ENCODE data around the gene NTM. TPM values are rescaled to one million over a fixed set of nuclear protein-coding genes. Genes with fewer than 3 reads are reported as not detected.
A peak's percentile ranks its signal among the peaks of the same experiment; 100 is the strongest.

The NTM gene
- total RNA-seq, 1 experiment from 2014 or later: 8.6 TPM

- no peak for TF ChIP-seq EZH2 (IDR thresholded peaks at IDR 0.05; ENCODE audit: borderline replicate concordance, low read depth, low read length, poor library complexity, severe bottlenecking)
- Histone ChIP-seq H3K27me3 (replicated peaks; ENCODE audit: insufficient read depth, low read depth, low read length, poor library complexity) (no peaks in the 10 kb centered on the region), H3K4me1 (ENCODE audit: insufficient read depth, low read length, poor library complexity, severe bottlenecking) (no peaks in the 10 kb centered on the region), H3K9me3 (ENCODE audit: low read depth, low read length, poor library complexity, severe bottlenecking) (no peaks in the 10 kb centered on the region), H3K36me3 (ENCODE audit: insufficient read depth, low read length, poor library complexity, severe bottlenecking) (no peaks in the 10 kb centered on the region), H3K27ac (ENCODE audit: low read depth, low read length, poor library complexity, severe bottlenecking) (no peak overlapping the region), H3K4me3 (ENCODE audit: low read depth, low read length, poor library complexity, severe bottlenecking) (no peak overlapping the region)
- DNase-seq (ENCODE audit: low spot score): no peak
- BruUV-seq (replicated peaks): no TSS peak
- POLR2A ChIA-PET (ENCODE audit: low non-redundant PET): no interaction called here
- intact Hi-C loops (cut with micrococcal nuclease; ENCODE audit: unreplicated experiment): no loop called here
- CTCF ChIA-PET: no interaction called here
These were observed 767.5 kb downstream of the NTM start for GRCh38 chr11:132137981-132138313.

GRCh38 chr11:132139181-132139580, 768.8 kb downstream of the NTM start:
- Histone ChIP-seq H3K9me3 (ENCODE audit: low read depth, low read length, poor library complexity, severe bottlenecking) (no peaks in the 10 kb centered on the region), H3K4me3 (ENCODE audit: low read depth, low read length, poor library complexity, severe bottlenecking) (no peak overlapping the region), H3K27ac (ENCODE audit: low read depth, low read length, poor library complexity, severe bottlenecking) (no peak overlapping the region), H3K4me1 (ENCODE audit: insufficient read depth, low read length, poor library complexity, severe bottlenecking) (no peaks in the 10 kb centered on the region), H3K27me3 (replicated peaks; ENCODE audit: insufficient read depth, low read depth, low read length, poor library complexity) (no peaks in the 10 kb centered on the region), H3K36me3 (ENCODE audit: insufficient read depth, low read length, poor library complexity, severe bottlenecking) (no peaks in the 10 kb centered on the region)
- ChIA-PET CTCF (no interaction called here), POLR2A (ENCODE audit: low non-redundant PET) (no interaction called here)
- BruUV-seq (replicated peaks): no TSS peak
- intact Hi-C loops (cut with micrococcal nuclease; ENCODE audit: unreplicated experiment): no loop called here
- DNase-seq (ENCODE audit: low spot score): no peak
- TF ChIP-seq CTCF (conservative IDR thresholded peaks at IDR 0.05; ENCODE audit: low read depth, low read length): no peak
- no peak for TF ChIP-seq EZH2 (IDR thresholded peaks at IDR 0.05; ENCODE audit: borderline replicate concordance, low read depth, low read length, poor library complexity, severe bottlenecking)

GRCh38 chr11:132140056-132140455, 769.6 kb downstream of the NTM start:
- CTCF ChIA-PET: no interaction called here
- H3K27ac ChIP-seq (ENCODE audit: low read depth, low read length, poor library complexity, severe bottlenecking): no peak overlapping the region
- H3K4me3 ChIP-seq (ENCODE audit: low read depth, low read length, poor library complexity, severe bottlenecking): no peak overlapping the region
- no peaks in the 10 kb centered on the region for H3K9me3 ChIP-seq (ENCODE audit: low read depth, low read length, poor library complexity, severe bottlenecking)
- POLR2A ChIA-PET (ENCODE audit: low non-redundant PET): no interaction called here
- intact Hi-C loops (cut with micrococcal nuclease; ENCODE audit: unreplicated experiment): no loop called here
- no peaks in the 10 kb centered on the region for H3K36me3 ChIP-seq (ENCODE audit: insufficient read depth, low read length, poor library complexity, severe bottlenecking)
- H3K27me3 ChIP-seq (replicated peaks; ENCODE audit: insufficient read depth, low read depth, low read length, poor library complexity): no peaks in the 10 kb centered on the region
- no TSS peak for BruUV-seq (replicated peaks)
- TF ChIP-seq EZH2 (IDR thresholded peaks at IDR 0.05; ENCODE audit: borderline replicate concordance, low read depth, low read length, poor library complexity, severe bottlenecking) (no peak), CTCF (conservative IDR thresholded peaks at IDR 0.05; ENCODE audit: low read depth, low read length) (peak; percentile 50)
- H3K4me1 ChIP-seq (ENCODE audit: insufficient read depth, low read length, poor library complexity, severe bottlenecking): no peaks in the 10 kb centered on the region
- DNase-seq (ENCODE audit: low spot score): peak; percentile 30

- Histone ChIP-seq H3K9me3 (ENCODE audit: low read depth, low read length, poor library complexity, severe bottlenecking) (no peaks in the 10 kb centered on the region), H3K4me3 (ENCODE audit: low read depth, low read length, poor library complexity, severe bottlenecking) (no peak overlapping the region), H3K36me3 (ENCODE audit: insufficient read depth, low read length, poor library complexity, severe bottlenecking) (no peaks in the 10 kb centered on the region), H3K27me3 (replicated peaks; ENCODE audit: insufficient read depth, low read depth, low read length, poor library complexity) (no peaks in the 10 kb centered on the region), H3K4me1 (ENCODE audit: insufficient read depth, low read length, poor library complexity, severe bottlenecking) (no peaks in the 10 kb centered on the region), H3K27ac (ENCODE audit: low read depth, low read length, poor library complexity, severe bottlenecking) (no peak overlapping the region)
- no peak for TF ChIP-seq CTCF (conservative IDR thresholded peaks at IDR 0.05; ENCODE audit: low read depth, low read length)
- TF ChIP-seq EZH2 (IDR thresholded peaks at IDR 0.05; ENCODE audit: borderline replicate concordance, low read depth, low read length, poor library complexity, severe bottlenecking): no peak
- no TSS peak for BruUV-seq (replicated peaks)
- intact Hi-C loops (cut with micrococcal nuclease; ENCODE audit: unreplicated experiment): no loop called here
- DNase-seq (ENCODE audit: low spot score): no peak
- ChIA-PET POLR2A (ENCODE audit: low non-redundant PET) (no interaction called here), CTCF (no interaction called here)
These were observed 771.7 kb downstream of the NTM start for GRCh38 chr11:132142121-132142520.
